Measurements from ENCODE around the gene ST3GAL4. TPM values are rescaled to one million over a fixed set of nuclear protein-coding genes. Genes with fewer than 3 reads are reported as not detected.

ST3GAL4 gene
- total and polyA plus RNA-seq, 2 of the 8 experiments (the other 6 are each of a cell fraction or from before 2014, with no cell fraction given): 15.6 to 20.0 TPM

- no peak for TF ChIP-seq TEAD4 (IDR thresholded peaks at IDR 0.05; ENCODE audit: low read depth, low read length)
- TF ChIP-seq EGR1 (IDR thresholded peaks at IDR 0.05; ENCODE audit: borderline replicate concordance, low read depth, low read length): no peak
Measured at GRCh38 chr11:126362879-126363655, 7.6 kb downstream of the ST3GAL4 start (continued).
